HG03575 (cell line): ENCODE measurements around the gene SLC22A5.
A peak's percentile ranks its signal among the peaks of the same experiment; 100 is the strongest.
"Not testable (repeated sequence)": the region's sequence is repeated elsewhere in the genome, so short reads cannot be mapped to it uniquely, and the experiment has no call there.

ENCODE experiments used
- ATAC-seq: cut with Tn5 transposase; IDR thresholded peaks from one replicate; pipeline ENCODE4 v1.9.1; 2021; ENCODE audit not compliant: unreplicated experiment, insufficient number of reproducible peaks, low FRiP score; ENCODE audit errors: extremely low read depth

The SLC22A5 gene

GRCh38 chr5:132435886-132436285 is 66.4 kb downstream of the SLC22A5 start:
- no peak for ATAC-seq

GRCh38 chr5:132436936-132437335 is 67.4 kb downstream of the SLC22A5 start:
- no peak for ATAC-seq

DNA sequence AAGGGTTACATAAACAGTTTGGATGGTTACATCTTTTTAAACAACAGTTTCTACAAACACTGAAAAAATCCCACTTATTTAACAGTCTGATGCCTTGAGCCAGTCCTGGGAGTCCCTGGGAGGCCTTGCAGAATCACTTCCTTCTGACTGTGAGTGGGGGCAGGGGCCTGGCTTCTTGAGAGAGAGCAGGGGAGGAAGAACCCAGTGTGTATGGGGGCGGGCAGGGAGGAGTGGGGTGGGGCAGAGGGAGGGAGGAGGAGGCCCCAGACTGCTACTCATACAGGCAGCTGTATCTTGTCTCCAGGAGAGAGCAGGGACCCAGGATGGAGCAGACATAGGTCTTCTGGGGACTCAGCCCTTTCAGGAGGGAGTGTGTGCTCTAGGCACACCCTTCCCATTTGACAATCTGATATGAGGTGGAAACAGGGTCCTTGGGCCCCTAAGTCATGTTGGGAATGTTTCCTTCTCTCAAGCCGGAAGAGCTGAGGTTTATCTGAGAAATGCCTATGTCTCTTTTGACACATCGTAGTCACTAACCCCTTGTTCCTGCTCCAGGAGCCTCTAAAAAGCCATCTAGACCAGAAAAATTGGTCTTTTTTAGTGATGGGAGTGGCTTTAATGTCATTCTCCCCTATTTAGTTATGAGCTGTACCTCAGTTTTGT is 68.2 kb downstream of the SLC22A5 start:
- ATAC-seq = peak; percentile 33

DNA sequence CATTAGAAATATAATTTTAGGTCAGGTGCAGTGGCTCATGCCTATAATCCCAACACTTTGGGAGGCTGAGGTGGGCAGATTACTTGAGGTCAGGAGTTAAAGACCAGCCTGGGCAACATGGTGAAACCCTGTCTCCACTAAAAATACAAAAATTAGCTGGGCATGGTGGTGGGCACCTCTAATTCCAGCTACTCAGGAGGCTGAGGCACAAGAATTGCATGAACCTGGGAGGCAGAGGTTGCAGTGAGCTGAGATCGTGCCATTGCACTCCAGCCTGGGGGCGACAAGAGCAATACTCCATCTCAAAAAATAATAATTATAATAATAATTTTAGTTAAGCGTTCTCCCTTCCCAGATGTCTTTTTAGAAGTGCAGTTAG is 68.7 kb downstream of the SLC22A5 start:
- ATAC-seq = not testable (repeated sequence)

DNA sequence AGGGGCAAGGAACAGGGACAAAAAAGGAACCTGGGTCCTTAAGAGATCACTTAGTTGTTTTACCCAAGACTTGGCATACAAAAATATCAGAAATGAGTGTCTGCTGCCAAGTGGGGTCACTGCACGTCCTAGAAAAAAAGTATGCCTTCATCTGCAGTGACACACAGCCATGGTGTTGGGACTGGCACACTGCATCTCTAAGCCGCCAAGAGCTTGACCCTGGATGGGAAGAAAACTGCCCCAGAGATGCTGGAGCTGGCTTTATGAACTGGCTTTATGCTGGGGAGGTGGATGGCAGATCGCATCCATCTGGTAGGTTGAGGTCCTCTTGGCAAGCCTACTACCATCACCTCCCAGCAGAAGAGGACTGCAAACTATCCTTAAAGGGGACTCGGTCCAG is 69.4 kb downstream of the SLC22A5 start:
- ATAC-seq = no peak

GRCh38 chr5:132439521-132440089 is 70.1 kb downstream of the SLC22A5 start:
- ATAC-seq = no peak

DNA sequence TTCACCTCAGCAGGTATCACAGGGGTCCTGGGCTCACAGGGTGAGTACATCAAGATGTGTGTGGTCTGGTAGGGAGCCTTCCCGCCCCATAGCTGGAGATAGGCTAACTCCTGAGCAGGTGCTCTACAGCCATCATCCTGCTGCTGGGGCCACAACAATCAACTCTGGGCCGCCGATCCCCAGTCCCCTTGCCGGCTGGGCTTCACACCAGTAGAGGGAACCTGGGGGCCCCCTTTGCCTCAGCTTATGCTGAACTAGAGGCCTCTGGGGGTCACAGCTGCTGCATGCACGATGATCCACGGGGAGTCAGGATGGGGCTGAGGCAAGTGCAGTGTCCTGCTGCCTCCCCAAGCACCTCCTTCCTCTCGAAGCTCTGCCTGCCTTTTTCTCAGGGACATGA is 74.6 kb downstream of the SLC22A5 start:
- no peak for ATAC-seq
